GM19240 (cell line): ENCODE measurements around the gene APOBEC3B.
"Not testable (repeated sequence)": the region's sequence is repeated elsewhere in the genome, so short reads cannot be mapped to it uniquely, and the experiment has no call there.

Experiments used
- DNase-seq: peaks from one replicate; pipeline ENCODE4 v3.0.0; 2011; ENCODE audit warnings: low spot score; ENCODE audit not compliant: insufficient read length

The APOBEC3B gene

DNA sequence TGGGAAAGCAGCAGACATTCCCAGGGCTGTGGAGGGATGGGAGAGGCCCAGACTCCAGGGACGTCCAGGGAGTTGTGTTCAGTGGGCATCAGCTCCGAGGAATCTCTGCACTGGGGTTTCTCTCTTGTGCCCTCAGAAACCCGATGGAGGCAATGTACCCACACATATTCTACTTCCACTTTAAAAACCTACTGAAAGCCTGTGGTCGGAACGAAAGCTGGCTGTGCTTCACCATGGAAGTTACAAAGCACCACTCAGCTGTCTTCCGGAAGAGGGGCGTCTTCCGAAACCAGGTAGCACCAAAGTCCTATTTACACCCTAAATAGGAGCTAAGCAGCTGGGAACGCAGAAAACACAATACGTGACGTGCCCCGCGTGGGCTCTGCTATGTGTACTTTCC, 47.1 kb downstream of the APOBEC3B start:
- no peak for DNase-seq

DNA sequence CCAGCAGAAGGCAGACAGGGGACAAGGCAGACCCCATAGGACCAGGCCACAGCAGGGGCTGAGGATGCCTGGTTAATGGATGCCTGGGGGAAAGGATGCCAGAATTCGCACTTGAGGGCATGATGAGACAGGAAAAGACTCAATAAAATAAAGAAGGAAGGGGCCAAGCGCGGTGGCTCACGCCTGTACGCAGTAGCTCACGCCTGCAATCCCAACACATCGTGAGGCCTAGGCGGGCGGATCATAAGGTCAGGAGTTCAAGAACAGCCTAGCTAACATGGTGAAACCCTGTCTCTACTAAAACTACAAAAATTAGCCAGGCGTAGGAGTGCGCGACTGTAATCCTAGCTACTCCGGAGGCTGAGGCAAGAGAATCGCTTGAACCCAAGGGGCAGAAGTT, 48.6 kb downstream of the APOBEC3B start:
- no peak for DNase-seq

DNA sequence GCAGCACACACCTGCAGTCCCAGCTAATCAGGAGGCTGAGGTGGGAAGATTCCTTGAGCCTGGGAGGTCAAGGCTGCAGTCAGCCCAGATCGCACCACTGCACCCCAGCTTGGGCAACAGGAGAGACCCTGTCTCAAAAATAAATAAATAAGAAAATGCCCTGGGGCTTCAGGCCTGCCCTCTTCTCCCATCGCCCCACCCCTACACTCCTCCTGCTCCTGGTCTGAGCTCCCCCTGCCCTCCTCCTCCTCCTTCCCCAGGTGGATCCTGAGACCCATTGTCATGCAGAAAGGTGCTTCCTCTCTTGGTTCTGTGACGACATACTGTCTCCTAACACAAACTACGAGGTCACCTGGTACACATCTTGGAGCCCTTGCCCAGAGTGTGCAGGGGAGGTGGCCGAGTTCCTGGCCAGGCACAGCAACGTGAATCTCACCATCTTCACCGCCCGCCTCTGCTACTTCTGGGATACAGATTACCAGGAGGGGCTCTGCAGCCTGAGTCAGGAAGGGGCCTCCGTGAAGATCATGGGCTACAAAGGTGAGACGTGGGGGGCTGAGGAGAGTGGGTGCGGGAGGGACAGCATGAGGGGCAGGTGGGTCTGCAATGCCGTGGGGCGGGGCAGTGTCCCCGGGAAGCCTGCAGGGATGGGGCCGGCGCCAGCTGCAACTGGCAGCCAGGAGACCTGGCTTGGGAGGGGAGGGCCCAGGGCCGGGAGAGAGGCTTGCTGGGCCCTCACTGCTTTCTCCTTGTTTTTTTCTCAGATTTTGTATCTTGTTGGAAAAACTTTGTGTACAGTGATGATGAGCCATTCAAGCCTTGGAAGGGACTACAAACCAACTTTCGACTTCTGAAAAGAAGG, 49.5 kb downstream of the APOBEC3B start:
- DNase-seq = not testable (repeated sequence)

DNA sequence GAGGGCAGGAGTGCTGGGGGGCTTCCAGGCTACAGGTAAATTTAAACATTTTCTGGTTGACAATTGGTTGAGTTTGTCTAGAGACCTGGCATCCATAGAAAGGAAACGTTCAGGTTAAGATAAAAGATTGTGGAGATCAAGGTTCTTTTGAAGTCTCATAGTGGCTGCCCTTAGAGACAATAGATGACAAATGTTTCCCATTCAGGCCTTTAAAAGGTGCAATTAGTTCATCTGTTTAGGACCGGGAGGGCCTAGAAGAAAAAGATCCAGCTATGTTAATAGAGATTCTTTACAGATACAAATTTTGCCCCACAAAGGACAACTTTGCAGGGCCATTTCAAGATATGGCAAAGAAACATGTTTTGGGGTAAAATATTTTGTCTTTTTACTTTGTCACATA, 54.9 kb downstream of the APOBEC3B start:
- DNase-seq = not testable (repeated sequence)

DNA sequence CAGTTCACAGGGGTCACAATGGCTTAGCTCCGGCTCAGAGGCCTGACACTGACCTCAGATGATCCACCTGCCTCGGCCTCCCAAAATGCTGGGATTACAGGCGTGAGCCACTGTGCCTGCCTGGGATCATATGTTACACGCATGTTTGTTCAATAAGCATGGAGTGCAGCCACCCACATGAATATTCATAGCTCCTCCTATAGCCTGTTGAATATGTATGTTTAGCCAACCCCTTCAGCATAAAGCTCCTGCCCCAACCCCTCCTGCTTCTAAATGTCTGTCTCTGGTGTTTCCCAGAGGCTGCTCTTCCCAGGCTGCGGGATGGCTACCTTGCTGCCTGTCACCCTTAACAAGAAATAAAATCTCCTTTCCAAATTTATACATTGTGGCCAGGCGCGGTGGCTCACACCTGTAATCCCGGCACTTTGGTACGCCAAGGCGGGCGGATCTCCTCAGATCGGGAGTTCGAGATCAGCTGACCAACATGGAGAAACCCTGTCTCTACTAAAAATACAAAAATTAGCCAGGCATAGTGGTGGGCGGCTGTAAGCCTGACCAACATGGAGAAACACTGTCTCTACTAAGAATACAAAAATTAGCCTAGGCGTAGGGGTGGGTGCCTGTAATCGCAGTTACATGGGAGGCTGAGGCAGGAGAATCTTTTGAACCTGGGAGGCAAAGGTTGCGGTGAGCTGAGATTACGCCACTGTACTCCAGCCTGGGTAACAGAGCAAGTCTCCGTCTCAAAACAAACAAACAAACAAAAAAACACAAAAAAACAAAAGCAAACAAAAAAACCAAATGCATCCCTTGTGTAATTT, 57.4 kb downstream of the APOBEC3B start:
- DNase-seq = no peak

DNA sequence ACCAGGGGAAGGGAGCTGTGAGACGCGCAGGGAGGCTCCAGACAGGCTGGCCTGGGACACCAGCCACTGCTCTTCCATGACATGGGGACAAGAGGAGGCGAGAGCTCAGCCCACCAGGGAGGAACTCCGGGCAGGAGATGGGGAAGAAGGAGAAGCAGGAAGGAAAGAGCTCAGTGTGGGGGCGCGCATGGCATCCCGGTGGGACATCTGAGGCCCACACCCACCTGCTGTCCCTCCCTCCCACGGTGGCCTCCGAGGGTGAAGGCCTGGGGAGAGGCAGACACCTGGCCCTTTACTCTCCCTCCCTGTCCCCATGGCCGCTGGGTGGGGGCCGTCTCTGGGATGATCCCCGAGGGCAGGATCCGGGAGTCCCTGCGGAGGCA, 58.0 kb downstream of the APOBEC3B start:
- not testable (repeated sequence) for DNase-seq

DNA sequence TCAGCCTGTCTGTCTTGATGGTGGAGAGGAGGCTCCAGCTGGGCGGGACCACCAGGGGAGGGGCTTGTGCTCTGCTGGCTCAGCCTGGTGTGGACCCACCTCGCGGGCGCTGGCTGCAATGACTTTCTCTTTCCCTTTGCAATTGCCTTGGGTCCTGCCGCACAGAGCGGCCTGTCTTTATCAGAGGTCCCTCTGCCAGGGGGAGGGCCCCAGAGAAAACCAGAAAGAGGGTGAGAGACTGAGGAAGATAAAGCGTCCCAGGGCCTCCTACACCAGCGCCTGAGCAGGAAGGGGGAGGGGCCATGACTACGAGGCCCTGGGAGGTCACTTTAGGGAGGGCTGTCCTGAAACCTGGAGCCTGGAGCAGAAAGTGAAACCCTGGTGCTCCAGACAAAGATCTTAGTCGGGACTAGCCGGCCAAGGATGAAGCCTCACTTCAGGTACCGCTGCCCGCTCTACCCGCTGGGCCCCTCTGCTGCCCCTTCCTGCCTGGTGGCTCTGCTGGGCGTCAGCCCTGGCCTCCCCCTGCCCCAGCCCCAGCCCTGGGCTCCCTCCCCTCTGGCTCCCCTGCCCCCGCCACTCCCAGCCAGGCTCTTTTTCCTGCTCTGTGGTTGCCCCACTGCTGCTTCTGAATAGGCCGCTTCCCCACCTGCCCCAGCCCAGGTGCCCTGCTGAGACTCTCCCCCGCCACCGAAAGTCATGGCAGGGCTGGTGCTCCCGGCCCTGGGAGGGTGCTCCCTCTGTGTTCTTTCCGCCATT, 58.6 kb downstream of the APOBEC3B start, which contains the start of gene APOBEC3F:
Gene APOBEC3F, plus strand, starts transcription at position 327 of the 759 bp plus-strand sequence. Its CDS starts 97 bp downstream, at position 424.
- DNase-seq = not testable (repeated sequence)

DNA sequence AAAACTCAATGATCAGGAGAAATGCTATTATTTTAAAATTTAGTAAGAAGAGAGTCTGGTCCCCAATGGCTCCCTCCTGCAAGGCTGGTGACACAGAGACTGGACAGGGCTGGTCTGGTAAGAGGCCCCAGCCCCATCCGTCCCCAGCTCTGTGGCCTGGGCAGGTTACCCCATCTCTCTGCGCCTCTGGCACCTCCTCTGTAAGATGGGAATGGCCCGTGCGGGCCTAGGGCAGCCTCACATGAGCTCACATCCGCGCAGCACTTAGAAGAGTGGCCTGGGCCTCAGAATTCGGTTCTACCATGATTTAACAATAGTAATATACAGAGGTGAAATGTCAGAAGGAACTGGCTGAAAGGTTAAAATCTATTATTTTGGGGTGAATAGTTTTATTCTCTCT, 59.8 kb downstream of the APOBEC3B start:
- DNase-seq = no peak
